ENCODE results near the gene HLA-DMA. TPM values are rescaled to one million over a fixed set of nuclear protein-coding genes. Genes with fewer than 3 reads are reported as not detected.
"Not testable (repeated sequence)": the region's sequence is repeated elsewhere in the genome, so short reads cannot be mapped to it uniquely, and the experiment has no call there.

HLA-DMA gene
- total RNA-seq, 1 experiment from 2014 or later = 1.9 TPM

- peak; percentile 31 for DNase-seq (ENCODE audit: low read depth)
Observed at GRCh38 chr6:32954986-32955802, 2.3 kb upstream of the HLA-DMA start.

- DNase-seq (ENCODE audit: low read depth) = no peak
Observed at GRCh38 chr6:32954267-32954666, 1.4 kb upstream of the HLA-DMA start.

DNA sequence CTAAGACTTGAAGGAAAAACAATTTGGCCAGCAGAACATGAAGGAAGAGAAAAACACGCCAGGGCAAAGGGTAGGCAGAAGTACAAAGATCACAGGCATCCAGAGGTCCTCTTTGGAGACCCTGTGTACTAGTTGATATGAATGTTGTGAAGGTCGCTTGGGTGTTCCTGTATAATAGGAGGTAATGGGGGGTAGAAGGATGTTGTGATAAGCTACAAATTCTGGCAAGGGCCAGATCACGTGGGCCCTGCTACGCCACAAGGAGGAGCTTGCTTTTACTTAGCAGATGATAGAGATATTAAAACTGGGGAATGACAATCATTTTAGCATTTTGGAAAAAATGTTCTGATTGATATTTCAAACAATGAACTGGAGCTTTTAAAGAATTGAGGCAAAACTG lies 878 bp upstream of the HLA-DMA start:
- no peak for DNase-seq (ENCODE audit: low read depth)

GRCh38 chr6:32950449-32950848 lies 2.4 kb downstream of the HLA-DMA start:
- DNase-seq (ENCODE audit: low read depth) = no peak

- no peak for DNase-seq (ENCODE audit: low read depth)
Observed at GRCh38 chr6:32950010-32950409, 2.9 kb downstream of the HLA-DMA start.

DNA sequence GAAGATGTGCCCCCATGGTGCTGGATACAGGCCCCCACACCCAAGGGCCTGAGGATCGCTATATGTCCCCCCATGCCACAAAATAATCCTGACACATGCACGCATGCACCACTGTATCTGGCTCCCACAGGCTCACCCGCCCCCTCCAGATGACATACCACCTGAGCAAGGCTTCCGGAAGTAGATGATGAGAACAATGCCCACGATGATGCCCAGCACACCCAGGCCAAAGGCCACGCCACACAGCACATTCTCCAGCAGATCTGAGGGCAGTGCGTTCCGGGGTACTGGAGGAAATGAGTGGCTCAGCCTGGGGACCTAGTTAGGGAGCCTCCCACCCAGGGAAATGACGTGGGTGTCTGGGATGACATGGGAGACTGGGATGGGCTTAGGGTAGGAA lies 3.8 kb downstream of the HLA-DMA start:
- DNase-seq (ENCODE audit: low read depth) = no peak

DNA sequence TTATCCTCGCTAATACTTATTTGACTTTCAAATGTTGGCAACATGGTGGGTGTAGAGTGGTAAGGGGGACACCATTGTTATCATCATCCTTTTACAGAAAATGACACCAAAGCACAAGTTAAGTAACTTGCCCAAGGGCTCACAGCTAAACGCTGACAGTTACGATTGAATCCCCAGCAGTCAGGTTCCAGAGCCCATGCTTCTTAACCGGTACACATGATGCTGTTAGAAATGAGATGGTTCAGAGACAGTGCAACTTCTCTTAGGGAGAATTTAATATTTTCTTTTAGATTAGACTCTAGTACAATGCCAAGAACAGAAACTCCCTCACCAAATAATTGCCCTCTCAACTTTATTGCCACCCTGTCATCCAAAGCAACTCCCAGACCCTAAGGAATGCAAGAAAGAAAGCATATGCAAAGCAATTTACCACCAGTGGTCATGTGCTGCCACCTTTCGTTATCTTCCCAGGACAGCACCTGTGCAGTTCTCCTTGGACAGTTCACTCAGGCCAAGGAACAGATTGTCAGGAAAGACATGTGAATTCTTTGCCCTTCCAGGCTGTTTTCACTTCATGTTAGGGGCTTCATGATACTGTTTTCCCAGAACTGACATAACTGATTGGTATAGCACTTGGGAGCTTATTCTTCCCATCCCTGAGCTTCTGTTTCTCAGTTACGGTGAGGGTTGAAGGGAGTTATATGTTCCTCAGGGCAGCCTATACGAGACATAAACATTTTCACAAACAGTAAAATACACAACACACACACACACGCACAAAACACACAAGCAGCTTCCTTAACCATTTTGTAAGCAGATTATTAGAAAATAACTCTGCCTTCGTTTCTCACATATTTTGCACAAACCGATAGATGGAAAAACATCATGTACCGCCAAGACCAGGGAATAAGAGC lies 5.1 kb downstream of the HLA-DMA start:
- peak; percentile 31 for DNase-seq (ENCODE audit: low read depth)

GRCh38 chr6:32946893-32947292 lies 6.0 kb downstream of the HLA-DMA start:
- DNase-seq (ENCODE audit: low read depth) = no peak

- DNase-seq (ENCODE audit: low read depth) = no peak
Observed at GRCh38 chr6:32945953-32946352, 6.9 kb downstream of the HLA-DMA start.

- DNase-seq (ENCODE audit: low read depth) = no peak
Observed at GRCh38 chr6:32945108-32945760, 7.7 kb downstream of the HLA-DMA start.

GRCh38 chr6:32943864-32944649 lies 8.8 kb downstream of the HLA-DMA start:
- DNase-seq (ENCODE audit: low read depth) = no peak

DNA sequence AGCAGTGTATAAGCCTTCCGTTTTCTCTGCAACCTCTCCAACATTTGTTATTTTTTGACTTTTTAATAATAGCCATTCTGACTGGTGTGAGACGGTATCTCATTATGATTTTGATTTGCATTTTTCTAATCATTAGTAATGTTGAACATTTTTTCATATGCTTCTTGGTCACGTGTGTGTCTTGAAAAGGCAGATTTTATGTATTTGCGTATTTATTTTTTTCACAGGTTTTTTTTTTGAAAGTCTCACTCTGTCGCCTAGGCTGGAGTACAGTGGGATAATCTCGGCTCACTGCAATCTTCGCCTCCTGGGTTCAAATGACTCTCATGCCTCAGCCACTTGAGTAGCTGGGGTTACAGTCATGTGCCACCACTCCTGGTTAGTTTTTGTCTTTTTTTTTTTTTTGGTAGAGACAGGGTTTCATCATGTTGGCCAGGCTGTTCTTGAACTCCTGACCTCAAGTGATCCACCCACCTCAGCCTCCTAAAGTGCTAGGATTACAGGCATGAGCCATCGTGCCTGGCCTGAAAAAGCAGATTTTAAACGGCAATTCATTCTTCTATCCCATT lies 10.3 kb downstream of the HLA-DMA start:
- not testable (repeated sequence) for DNase-seq (ENCODE audit: low read depth)

GRCh38 chr6:32941214-32941768 lies 11.6 kb downstream of the HLA-DMA start:
- DNase-seq (ENCODE audit: low read depth) = no peak

DNA sequence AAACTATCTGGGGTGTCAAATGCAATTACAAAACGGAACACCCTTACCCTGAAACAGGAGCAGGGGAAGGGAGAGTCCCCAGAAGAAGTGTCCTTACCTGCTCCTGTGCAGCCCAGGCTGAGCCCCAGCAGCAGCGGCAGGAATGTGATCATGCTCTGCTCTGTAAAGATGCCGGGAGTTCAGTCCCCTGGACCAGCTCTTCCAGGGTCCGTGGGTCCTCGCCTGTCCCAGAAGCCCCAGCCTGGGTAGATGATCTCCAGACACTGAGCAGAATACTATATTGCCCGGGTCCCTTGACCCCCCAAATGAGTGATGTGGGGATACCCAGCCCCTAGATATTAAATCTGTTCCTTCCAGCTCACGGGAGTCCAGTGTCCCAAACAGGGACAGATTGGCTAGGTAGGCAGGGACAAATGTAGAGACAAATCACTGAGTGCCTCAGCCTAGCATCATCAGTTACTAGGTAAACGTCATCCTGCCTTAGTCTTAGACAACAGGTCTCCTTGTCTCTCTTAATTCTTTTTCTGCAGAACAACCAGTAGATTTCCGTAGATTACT lies 12.2 kb downstream of the HLA-DMA start, which contains the start of gene HLA-DMB:
TSS of gene HLA-DMB (minus strand) at position 373 of the 558 bp plus-strand sequence. CDS start at position 152, 221 bp downstream.
- DNase-seq (ENCODE audit: low read depth) = peak; percentile 66

DNA sequence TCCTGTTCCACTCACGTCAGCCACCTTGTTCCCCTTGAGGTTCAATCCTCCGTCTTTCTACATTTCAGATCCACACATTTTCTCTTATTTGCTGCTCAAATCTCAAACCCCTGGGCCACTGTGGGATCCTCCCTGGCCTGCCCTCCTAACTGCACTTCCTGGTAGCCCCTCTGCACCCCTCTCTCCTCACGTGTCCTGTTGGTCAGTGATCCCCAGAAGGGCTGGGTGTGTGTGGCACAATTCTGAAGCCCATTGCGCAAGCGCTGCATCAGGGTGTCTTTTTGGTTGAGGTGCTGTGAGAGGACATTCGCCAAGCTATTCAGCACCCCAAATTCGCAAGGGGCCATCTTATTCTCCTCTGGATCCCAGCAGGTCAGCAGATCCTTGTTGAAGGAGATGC lies 14.4 kb downstream of the HLA-DMA start:
- DNase-seq (ENCODE audit: low read depth) = no peak

- no peak for DNase-seq (ENCODE audit: low read depth)
Observed at GRCh38 chr6:32937230-32937633, 15.7 kb downstream of the HLA-DMA start.

DNA sequence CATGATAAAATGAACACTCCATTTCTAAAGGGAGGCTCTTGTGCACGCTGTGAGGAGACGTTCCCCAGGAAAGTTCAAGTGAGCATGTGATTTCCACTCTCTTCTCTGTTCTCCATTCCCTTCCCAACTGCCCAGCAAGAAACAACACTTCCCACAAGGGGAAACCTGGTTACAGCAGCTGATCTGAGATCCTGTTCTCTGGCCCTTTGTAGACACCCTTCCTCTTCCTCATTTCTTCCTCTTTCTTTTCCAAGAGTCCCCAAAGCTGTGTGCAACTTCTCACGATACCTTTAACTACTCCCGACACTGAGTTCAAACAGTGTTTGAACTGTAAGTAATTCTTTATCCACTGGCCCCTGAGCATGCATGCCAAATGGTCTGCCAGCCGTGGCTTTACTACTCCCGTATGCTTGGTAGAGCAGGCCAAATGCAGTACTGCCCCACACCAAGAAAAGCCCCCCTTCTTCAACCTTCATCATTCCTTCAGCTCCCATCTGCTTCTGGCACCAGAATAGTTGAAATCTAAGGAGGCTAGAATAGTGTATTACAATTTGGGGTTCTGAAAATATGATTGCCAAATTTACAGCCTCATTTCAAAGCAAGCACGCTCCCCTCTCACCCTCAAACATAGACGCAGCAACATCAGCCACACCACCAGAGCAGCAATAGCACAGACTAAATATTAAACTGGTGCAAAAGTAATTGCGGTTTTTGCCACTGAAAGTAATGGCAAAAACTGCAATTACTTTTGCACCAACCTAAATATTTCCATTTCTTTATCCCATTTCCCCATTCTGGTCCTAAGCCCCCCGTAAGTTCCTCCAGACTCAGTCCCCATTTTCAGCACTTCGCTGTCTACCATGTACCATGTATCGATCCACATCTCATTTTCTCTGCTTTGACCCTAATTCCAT lies 16.4 kb downstream of the HLA-DMA start:
- DNase-seq (ENCODE audit: low read depth) = no peak

- no peak for DNase-seq (ENCODE audit: low read depth)
Observed at GRCh38 chr6:32935551-32936238, 17.2 kb downstream of the HLA-DMA start.

Measured in LHCN-M2 (cell line).